GM11168 (cell line): ENCODE data around the gene FBXL17.

ENCODE experiments used
- in situ Hi-C: fragments of 300-500 bp; cut with MboI; formaldehyde crosslinking; loops from one replicate; pipeline ENCODE4 v1.12.0; 2022; ENCODE audit warnings: low sequenced_read_pairs; ENCODE audit not compliant: unreplicated experiment

Gene FBXL17

DNA sequence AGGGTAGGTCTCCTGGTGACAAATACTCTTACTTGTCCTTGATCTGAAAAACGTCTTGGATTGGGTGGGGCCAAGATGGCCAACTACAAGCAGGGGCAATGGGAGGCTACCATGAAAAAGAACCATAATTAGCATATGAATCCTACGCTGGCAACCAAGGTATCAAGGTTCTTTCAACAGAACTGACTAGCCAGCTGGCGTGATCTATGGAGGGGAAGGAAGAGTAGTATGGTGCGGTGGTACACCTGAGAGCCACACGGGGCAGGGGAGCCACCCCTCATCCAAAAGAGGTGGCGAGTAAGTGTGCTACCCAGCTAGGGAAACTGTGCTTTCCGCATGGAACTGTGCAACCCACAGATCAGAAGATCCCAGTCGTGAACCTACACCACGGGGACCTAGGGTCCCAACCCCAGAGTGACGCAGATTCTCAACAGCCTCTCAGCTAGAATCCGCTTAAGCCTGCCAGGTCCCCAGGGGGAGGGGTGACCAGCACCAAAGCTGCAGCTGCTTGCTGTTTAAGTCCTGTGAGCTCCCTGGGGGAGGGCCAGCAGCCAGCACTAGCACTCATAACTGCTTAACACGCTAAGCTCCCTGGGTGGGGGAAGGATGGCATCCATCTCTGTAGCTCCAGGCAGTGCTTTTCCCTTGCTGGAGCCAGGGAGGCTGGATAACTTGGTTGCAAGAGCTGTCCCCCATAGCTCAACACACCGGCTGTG lies 334.8 kb downstream of the FBXL17 start:
- in situ Hi-C loops = no loop called here

DNA sequence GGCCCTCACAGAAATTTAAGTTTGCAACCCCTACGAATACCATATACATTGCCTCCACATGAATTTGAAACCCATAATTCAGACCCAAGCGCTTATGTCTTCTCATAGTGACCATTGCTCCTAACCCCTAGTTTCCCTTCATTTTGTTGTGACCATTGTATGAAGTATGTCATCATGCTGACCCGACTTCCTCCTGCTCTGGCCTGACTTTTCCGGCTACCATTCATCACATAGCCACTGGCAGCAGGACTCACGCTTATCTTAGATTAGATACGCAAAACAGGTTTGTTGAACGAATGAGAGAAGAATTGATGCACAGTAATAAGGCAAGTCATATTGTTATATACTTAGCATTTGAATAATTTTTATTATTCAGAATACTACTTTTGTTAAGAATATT lies 345.4 kb downstream of the FBXL17 start:
- in situ Hi-C loops = no loop called here

DNA sequence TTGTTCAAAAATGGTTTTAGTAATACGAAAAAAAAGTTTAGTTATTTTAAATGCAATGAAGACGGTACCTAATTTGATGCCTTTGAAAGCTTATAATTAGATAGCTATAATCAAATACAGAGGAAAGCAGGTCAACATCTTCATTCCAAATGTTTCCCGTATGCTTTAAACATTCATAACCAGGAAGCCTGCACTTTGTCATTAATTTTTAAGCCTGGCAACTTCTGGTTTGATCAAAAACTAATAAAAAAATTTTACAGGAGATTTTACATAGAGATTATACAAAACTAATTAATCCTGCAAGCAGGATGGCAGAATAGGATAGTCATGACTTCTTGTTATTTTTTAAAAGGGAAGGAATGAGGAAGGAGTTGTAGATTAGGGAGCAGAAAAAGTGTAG lies 353.0 kb downstream of the FBXL17 start:
- in situ Hi-C loops = no loop called here

DNA sequence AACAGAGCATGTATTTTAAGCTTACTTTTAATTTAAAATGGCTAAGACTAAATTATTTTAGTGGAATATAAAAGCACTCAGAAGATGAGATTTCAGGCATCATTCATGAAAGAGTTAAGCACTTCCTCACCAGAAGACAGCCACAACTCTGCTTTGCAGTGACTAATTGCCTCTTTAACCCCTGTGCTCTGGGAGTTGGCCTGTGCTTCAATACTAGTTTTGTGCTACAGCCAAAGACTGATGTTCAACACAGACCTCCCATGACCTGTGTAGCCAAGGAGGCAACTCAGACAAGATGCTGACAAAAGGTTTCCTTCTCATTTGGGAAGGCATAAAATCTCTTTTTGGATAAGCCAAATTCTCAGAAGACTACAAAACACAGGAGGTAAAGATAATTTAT lies 353.5 kb downstream of the FBXL17 start:
- in situ Hi-C loops = no loop called here

DNA sequence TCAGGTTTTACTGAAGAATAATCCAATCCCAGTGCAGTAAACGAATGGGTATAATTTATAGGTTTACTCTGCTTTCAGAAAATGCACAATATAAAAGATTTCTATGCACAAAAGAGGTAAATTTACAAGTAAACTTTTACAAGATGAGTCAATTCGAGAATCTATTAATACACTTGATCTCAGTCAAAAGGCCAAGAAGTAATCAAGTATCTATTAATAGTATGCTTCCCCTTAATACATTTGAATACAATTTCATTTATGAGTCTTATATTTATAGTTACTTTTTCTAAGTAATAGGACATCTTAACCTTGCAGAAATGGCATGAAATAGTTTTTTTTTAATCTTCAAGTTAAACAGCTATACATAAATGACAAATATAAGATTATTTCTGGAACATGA lies 355.9 kb downstream of the FBXL17 start:
- in situ Hi-C loops = no loop called here

DNA sequence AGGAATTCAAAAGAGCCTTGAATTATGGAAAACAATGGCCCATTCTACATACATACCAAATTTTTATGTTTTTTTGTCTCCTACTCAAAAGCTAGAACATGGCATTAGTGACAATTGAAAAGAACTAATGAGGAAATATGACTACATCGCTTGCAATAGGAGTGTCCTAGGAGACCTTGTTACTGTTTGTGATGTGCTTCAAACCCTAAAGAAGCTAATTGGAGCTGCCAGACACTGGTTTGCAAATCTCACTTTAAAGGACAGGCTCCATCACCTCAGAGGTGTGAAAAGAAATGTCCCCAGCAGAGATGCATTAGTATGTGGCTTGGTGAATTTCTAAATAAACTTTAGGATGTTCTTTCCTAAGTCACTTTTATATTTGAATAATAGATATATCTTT lies 356.9 kb downstream of the FBXL17 start:
- in situ Hi-C loops = no loop called here

DNA sequence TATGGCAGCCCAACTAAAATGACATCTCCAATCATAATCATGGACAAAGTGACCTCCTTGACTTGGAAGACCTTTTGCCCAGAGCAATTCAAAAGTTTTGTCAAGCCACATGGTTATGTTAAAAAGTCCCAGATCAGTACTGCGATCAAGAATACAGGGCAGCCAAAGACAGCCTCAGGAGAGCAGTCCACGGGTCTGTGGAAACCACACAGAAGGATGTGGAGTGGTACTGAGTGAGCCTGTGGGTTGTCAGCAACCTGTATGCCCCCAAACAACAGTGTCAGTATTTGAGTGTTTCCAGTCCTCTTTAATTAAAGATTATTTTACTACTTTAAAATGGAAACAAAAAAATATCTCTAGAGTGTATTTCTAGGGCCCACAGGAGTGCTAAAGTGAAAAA lies 365.8 kb downstream of the FBXL17 start:
- in situ Hi-C loops = no loop called here

DNA sequence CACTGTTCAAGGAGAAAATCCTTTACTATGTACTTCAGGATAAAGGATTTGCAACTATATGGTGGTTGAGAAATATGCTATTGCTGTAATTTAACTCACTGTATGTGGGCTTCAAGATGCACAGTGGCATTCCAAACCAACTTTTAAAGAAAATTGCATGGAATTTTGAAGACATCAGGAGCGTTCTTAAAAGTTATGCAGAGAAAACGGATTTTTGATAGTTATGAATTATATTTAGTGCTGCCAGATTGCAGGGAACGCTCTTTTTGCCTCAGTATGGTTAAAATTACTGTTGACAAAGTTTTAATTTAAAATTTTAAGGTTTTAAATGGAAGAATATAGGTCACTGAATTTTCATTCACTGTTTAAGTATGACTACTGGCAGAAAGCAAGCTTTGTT lies 375.1 kb downstream of the FBXL17 start:
- in situ Hi-C loops = no loop called here

DNA sequence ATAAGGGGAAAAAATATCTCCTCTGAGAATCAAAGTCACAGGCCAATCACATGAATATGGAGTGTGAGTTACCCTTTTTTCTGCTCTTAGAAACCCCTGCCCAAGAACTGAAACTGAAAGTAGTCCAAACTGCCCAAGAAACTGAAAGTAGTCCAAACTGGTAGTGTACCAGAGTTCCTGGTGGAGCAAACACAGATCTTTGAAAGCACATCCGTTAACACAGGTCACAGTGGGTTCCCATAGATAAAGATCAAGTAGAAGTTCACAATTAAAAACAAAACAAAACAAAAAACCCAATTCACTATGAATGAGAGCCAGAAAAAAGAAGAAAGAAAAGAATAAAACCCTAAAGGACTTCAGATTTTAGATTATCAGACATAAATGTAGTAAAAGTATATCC lies 378.7 kb downstream of the FBXL17 start:
- in situ Hi-C loops = no loop called here

DNA sequence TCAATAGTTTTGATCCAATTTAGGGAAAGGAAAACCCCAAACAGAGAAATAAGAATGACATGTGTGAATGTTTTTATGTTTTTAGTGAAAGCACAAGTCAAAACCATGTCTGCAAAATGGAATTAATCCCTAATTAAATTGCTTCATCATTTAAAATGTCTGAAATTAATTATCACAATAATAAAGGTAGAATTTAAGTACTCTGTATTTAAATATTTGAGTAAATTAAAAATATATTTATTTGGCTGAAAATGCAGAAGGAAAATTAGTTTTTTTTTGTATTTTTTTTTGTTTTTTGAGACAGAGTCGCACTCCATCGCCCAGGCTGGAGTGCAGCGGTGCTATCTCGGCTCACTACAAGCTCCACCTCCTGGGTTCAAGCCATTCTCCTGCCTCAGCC lies 380.7 kb downstream of the FBXL17 start:
- in situ Hi-C loops = no loop called here

DNA sequence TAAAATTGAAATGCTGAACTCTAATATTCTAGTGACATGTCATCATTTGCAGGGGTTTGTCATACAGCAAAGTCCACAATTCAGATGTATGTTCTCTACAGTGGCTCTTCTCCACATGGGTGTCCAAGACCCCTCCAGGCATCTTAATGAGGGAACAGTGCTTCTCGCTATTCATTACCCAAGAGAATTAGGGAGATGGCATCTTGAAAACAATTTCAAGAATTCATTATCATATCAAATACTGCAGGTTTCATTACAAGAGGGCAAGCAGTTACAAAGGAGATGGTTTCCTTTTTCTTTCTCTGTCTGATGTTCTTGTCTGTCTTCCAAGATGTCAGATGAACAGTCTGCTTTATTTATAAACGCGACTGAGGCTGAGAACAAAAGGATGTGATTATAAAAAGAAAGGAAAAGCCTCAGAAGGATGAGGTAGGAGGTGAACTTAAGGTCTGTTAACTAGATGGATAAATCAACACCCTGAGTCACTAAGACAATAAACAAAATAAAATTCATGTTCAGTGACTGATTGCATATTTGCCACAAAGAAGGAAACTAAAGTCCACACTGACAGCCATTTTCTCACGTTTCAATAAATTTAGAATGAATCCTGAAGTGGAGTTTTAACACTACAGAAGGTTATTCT lies 384.4 kb downstream of the FBXL17 start:
- in situ Hi-C loops = no loop called here

DNA sequence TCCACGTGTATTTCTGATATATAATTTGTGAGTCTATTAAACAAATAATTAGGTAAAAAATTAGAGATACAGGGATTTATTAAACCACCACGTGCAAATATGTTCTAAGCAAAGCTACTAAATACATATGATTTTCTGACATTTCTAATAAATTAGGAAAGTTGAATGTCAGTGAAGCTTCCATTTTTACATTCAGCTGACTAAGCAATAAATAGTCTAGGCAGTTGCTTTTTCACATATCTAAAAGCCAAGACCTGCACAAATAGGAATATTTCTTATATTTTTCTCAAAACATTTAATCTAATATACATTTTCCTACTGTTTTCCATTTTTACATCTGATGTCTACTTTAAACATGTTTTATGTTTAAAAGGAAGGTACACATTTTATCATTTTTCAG lies 388.6 kb downstream of the FBXL17 start:
- in situ Hi-C loops = no loop called here

DNA sequence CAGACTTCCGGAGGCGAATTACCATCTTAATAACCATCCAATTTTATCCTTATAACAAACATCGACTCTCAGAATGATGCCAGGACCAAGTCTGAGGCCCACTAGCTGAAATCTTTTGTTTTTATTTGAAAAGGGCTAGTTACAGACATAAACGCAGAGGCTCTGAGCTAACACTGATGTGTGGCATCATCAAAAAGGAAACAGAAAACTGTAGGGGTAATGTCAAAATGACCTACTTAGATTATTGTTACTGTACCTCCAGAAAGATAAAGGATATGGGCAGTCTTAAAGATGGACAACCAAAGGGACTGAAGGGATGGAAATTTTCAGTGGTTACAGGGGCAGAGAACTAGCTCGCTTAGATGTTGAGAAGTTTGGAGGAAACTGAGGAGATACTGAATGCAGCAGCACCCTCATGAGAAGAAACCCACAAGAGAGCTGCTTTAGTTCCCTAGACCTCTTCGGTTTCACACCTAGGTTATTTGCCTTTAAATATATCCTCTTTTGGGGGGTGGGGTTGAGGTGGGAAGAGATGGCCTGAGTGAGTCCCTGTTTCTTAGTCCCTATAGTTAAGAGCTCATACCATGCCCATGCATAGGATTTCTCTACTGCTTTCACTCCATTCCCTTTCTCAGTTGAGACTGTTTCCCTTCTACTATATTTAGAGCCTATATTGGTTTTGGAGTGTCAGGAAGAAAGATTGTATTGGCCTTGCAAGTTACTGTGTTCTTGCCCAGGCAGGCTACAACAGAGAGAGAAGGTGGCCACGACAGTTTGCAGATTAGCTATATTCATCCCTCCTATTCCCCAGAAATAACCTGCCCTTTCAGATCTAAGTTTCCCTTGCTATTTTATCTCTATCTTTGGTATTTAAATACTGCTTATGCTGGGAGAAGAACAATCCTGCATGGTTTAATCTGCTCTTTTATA lies 390.8 kb downstream of the FBXL17 start:
- in situ Hi-C loops = no loop called here

DNA sequence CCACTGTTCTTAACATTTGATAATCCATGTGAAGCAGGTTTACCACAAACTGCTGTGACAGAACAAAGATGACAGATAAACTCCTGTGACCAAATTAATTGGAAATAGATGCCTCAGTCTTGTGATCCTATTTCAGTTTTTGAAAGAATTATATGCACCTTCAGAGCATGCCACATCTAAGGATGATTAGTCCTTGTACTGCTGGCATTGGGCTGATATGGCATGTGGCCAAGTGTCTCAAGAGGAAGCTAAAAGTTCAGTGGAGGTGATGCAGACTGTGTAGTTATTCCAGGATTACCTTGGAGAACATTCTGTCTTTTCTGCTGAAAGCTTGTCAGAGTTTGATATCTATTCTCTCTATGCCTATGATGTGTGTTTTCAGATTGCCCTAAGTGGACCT lies 396.8 kb downstream of the FBXL17 start:
- in situ Hi-C loops = no loop called here

DNA sequence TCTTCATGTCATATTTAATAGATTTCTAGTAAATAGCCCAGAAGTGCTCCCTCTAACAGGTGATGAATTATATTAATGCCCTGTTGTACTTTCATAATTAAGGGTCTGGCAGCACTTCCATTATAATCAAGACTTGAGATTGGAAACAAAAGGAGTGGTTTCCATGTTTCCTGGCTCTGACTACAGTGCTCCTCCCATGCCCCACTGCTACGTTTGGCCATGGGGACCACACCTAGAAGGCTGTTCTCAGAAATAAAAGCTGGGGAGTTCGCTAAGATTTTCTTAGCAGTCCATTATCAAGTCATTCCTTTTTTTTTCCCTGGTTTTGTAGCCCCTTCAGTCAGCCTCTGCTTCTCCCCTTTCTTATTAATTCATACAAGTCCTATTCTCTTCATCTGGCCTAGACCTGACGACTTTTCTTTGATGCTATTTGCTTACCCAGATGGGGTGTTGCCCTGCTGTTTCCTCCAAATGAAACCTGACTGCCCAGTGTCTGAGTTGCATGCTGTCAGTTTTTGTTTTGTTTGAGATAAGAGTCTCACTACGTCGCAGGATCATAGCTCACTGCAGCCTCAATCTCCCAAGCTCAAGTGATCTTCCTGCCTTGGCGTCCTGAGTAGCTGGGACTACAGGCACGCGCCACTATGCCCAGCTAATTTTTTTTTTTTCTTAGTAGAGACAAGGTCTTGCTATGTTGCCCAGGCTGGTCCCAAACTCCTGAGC lies 399.0 kb downstream of the FBXL17 start:
- in situ Hi-C loops = no loop called here

DNA sequence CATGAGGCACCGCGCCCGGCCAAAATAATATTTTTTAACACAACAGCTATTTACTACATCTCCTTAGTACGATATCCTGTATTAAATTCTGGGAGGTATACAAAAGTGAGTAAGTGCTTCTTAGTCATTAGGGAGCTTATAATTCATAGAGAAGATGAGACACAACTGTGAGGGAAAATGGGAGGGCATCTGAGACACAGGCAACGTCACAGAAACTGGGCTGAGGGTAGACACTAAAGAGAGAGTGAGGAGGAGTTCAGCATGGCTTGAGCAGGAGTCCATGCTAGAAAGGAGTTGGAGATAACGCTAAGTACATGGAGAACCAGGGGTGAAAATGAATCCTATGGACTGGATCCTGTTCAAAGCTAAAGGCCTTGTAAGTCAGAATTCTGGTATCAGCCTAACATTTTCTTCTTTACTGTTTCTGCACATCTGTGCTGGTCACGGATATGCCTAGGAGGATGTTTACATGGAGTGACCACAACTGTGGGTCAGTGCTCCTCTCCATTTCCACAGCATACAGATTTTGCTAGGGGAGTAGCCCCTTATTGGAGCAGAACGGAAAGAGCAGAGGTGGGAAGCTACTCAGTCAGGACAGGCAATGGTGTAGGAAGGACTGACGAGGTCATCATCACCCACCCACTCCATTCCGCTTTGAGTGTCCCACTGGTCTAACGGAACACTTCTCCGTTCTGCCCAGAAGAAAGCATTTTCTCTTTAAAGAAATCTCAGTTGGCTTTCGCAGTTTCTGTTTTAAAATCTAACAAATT lies 400.8 kb downstream of the FBXL17 start:
- in situ Hi-C loops = no loop called here

DNA sequence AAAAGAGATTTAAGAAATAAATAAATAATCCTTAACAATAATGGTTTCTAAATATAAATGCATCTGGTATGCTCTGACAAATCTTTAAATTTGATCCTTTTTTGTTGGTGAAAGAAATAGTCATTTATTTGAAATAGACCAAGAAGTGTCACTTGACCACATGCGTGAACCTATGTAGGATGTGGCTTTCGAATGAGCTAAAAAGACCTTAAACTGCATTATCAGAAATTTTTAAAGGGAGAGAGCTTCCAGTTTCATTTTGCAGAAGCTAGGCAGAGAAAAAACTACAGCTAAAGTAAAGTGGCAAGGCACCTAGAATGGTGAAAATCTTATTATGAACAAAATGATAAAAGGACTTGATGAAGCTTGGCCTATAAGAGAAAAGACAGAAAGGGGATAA lies 402.0 kb downstream of the FBXL17 start:
- in situ Hi-C loops = no loop called here

DNA sequence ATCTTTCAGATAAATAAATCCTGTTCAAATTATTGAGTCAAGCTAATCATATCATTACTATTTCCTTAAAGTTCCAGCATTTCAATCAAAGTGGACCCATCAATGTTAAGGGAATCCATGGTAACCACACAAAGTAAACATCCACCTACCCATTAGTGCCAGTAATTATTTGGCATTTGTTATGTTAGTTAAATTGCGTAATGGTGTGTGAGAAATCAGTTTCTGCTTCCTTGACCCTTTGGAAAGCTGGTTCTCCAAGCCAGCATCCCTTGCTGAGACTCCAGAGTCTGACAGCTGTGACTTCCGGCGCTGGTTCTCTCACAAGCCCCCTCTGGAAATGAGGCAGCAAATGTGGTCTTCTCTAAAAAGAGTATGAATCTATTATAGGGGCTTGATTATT lies 402.6 kb downstream of the FBXL17 start:
- in situ Hi-C loops = no loop called here

DNA sequence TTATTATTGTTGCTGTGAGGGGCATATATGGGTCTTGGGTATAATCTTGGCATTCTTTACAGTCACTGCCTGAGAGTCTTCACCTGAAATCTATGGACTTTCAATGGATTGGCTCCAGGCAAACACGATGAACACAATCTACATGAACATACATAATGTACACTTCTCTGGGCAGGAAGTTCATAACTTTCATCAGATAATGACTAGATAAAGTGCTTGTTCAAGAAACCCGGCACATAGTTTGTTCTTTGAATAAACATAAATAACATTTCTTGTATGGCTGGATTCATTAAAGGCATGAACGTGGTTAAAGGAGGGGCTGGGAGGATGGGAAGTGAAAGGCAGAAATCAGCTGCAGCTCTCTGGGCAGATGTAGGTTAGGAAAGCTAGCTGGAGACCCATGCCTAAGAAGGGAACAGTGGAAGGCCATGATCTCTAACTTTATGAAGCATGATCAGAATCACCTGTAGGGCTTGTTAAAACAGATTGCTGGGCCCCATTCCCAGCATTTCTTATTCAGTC lies 404.3 kb downstream of the FBXL17 start:
- in situ Hi-C loops = no loop called here

DNA sequence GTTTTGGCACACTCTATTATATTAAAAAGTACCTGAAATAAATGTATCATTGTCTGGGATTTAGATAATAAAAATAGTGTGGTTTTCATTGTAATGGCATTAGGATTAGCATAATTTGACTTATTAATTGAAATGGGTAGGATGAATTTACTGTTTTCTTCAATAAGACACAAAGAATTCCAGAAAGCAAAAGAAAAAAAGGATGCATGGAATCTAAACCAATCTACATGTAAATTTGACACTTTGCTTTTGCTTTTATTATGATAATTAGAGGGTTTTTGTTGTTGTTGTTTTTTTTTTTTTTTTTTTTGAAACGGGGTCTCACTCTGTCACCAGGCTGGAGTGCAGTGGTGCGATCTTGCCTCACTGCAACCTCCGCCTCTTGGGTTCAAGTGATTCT lies 406.3 kb downstream of the FBXL17 start:
- in situ Hi-C loops = no loop called here
